Nephron progenitor cell (in vitro differentiated cells): ENCODE data around the gene NGEF.
A peak's percentile ranks its signal among the peaks of the same experiment; 100 is the strongest.

Experiments
- DNase-seq: peaks from one replicate; pipeline ENCODE4 v3.0.0; 2021
- H3K27ac Mint-ChIP-seq: 2 replicates; pipeline ENCODE4 v1.8.0; 2021; ENCODE audit warnings: mild to moderate bottlenecking, moderate library complexity, mixed read lengths
- H3K27me3 Mint-ChIP-seq: 2 replicates; pipeline ENCODE4 v1.8.0; 2021; ENCODE audit warnings: mild to moderate bottlenecking, low read depth, mixed read lengths; ENCODE audit not compliant: poor library complexity
- H3K36me3 Mint-ChIP-seq: 2 replicates; pipeline ENCODE4 v1.8.0; 2021; ENCODE audit warnings: low read depth, mixed read lengths
- H3K4me1 Mint-ChIP-seq: 2 replicates; pipeline ENCODE4 v1.8.0; 2021; ENCODE audit warnings: mixed read lengths
- H3K4me3 Mint-ChIP-seq: 2 replicates; pipeline ENCODE4 v1.8.0; 2021; ENCODE audit warnings: mild to moderate bottlenecking, moderate library complexity, mixed read lengths
- H3K9me3 Mint-ChIP-seq: 2 replicates; pipeline ENCODE4 v1.8.0; 2021; ENCODE audit warnings: mild to moderate bottlenecking, moderate library complexity, mixed read lengths
- CTCF ChIP-seq: fragments of 200-600 bp; sonication (generic); IDR thresholded peaks from 2 replicates; pipeline ENCODE4 v1.5.0; 2021; ENCODE audit warnings: antibody characterized with exemption

Gene NGEF

DNA sequence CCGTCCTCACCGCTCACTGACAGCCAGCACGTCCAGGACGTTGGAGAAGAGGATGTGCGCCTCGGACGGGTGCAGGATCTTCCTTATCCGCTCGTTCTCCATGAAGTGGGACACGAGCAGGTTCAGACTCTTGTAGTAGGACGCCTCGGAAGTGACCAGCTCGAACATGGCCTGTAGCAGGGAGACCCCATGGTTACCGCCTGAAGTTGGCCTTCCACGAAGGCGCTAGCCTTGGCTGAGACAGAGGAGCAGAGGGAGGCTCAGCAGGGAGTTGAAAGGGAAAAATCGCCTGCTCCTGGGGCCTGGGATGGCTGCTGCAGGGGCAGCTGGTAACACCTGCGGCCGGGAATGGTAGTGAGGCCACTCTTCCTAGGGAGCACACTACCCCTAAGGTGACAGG lies 118.3 kb downstream of the NGEF start:
- H3K9me3 Mint-ChIP-seq, result no peaks in the 10 kb centered on the region
- peaks cover 9% of the 10 kb centered on the region for H3K27me3 Mint-ChIP-seq
- DNase-seq, result no peak
- no peak overlapping the region for H3K4me3 Mint-ChIP-seq
- H3K4me1 Mint-ChIP-seq, result peaks cover 30% of the 10 kb centered on the region
- no peak for TF ChIP-seq CTCF
- H3K27ac Mint-ChIP-seq, result no peak overlapping the region
- H3K36me3 Mint-ChIP-seq, result no peaks in the 10 kb centered on the region

DNA sequence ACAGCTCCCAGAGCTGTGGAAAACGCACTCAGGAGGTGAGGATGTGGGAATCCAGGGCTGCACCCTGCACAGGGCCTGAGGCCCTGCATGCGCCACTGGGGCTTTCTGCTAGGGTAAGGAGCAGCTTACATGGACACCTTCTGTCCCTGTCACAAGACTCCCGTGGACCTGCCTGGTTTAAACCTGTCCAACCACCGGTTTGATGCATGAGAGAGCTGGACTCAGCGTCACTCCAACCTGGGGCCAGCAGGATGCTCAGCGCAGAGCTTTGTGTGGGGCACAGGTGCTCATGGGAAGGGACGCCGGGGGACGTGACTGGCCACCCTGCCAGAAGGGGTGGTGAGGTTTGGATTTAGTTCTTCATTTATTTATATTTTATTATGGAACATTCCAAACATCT lies 118.8 kb downstream of the NGEF start:
- no peaks in the 10 kb centered on the region for H3K36me3 Mint-ChIP-seq
- DNase-seq, result no peak
- peaks cover 9% of the 10 kb centered on the region for H3K27me3 Mint-ChIP-seq
- no peaks in the 10 kb centered on the region for H3K9me3 Mint-ChIP-seq
- TF ChIP-seq CTCF, result no peak
- H3K27ac Mint-ChIP-seq, result no peak overlapping the region
- peaks cover 30% of the 10 kb centered on the region for H3K4me1 Mint-ChIP-seq
- no peak overlapping the region for H3K4me3 Mint-ChIP-seq

GRCh38 chr2:232893834-232894233 lies 119.2 kb downstream of the NGEF start:
- Mint-ChIP-seq H3K27ac (no peak overlapping the region), H3K9me3 (no peaks in the 10 kb centered on the region), H3K27me3 (peaks cover 9% of the 10 kb centered on the region), H3K4me3 (no peak overlapping the region), H3K4me1 (peaks cover 30% of the 10 kb centered on the region), H3K36me3 (no peaks in the 10 kb centered on the region)
- no peak for DNase-seq
- TF ChIP-seq CTCF, result no peak

DNA sequence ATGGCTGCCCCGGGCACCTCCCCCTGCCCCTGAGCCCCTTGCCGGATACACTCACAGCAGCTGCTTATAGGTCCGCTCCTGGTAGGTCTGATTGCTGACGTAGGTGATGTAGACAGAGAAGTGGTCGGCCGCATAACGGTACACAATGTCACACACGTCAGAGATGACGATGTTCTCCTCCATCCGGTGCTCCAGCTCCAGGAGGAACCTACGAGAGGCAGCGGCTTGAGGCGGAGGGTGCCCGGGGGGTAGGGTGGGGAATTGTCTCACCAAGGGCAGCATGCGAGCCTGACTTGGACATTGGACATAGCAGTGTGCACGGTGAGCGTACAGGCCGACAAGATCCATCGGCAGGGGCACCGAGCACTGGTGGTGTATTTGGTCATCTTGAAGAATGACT lies 120.2 kb downstream of the NGEF start:
- H3K4me3 Mint-ChIP-seq, result no peak overlapping the region
- H3K4me1 Mint-ChIP-seq, result peaks cover 30% of the 10 kb centered on the region
- no peak for TF ChIP-seq CTCF
- no peak overlapping the region for H3K27ac Mint-ChIP-seq
- no peaks in the 10 kb centered on the region for H3K9me3 Mint-ChIP-seq
- no peaks in the 10 kb centered on the region for H3K36me3 Mint-ChIP-seq
- DNase-seq, result no peak
- H3K27me3 Mint-ChIP-seq, result peaks cover 9% of the 10 kb centered on the region

DNA sequence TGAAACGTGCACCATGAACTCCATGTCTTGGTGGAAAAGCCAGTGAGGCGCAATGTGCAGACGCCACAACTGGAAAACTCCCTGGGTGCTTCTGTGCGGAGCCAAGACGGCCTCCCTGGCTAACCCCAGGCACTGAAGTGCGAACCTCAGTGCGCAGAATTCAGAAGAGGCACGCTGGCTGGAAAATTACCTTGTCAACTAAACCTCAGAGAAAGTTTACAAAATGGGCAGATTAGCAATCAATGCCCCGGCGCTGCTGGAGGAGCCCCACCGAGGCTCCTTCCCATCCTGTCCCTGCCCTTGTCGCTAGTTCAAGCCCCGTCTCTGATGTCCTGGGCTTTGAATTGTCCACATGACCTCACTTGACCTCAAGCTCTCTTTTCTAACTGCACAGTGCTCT lies 120.8 kb downstream of the NGEF start:
- Mint-ChIP-seq H3K9me3 (no peaks in the 10 kb centered on the region), H3K36me3 (no peaks in the 10 kb centered on the region), H3K27ac (peak overlapping the region; percentile 53), H3K4me3 (no peak overlapping the region), H3K27me3 (peaks cover 9% of the 10 kb centered on the region), H3K4me1 (peaks cover 30% of the 10 kb centered on the region)
- DNase-seq, result no peak
- no peak for TF ChIP-seq CTCF

GRCh38 chr2:232891621-232892071 lies 121.4 kb downstream of the NGEF start:
- Mint-ChIP-seq H3K27ac (no peak overlapping the region), H3K4me3 (no peak overlapping the region), H3K36me3 (no peaks in the 10 kb centered on the region), H3K4me1 (peaks cover 30% of the 10 kb centered on the region), H3K27me3 (peaks cover 9% of the 10 kb centered on the region), H3K9me3 (no peaks in the 10 kb centered on the region)
- no peak for DNase-seq
- no peak for TF ChIP-seq CTCF
